ENCODE data around the gene TMEM176B.

Gene TMEM176B

DNA sequence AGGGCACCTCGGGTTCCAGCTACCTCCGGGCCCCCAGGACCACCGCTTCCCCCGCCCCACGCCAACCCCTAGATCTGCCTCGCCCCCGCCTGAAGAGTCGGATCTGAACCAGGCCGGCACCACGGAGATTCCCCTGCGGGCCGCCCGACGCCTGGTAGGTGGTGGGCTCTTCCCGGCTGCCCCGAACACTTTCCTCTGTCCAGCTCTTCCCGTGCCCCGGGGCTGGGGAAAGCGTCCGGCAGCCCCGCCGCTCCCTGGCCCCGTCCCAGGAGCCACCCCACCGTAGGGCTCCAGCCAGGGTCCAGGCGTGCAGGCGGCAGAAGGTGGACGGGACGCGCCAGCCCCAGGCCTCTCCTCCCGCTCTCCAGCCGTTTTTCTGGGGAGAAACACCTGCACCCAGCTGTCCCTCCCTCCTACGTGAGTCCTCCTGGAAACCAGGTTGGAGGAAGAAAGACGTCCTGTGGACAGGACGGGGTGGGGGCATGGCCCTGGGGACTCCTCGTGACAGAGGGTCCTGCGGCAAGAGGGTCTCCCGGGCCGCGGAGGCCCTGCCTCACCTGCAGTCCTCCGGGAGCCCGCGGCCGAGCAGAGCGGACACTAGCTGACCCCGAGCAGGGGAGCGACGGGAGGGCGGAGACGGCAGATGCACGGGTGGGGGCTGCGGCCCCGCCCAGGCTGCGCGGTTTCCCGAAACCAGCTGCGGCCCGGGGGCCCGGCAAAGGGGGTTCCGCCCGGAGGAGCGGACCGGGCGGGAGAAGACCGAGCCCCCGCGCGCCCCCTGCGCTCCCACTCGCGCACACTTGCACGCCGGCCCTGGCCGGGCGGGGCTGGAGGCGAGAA lies at the start of gene TMEM176B:
TMEM176B (minus strand) TSS at position 624 of the 840 bp plus-strand sequence. CDS start 3,795 bp downstream, outside the sequence.
- in situ Hi-C loops (cut with MboI; ENCODE audit: low sequenced_read_pairs), result no loop called here

DNA sequence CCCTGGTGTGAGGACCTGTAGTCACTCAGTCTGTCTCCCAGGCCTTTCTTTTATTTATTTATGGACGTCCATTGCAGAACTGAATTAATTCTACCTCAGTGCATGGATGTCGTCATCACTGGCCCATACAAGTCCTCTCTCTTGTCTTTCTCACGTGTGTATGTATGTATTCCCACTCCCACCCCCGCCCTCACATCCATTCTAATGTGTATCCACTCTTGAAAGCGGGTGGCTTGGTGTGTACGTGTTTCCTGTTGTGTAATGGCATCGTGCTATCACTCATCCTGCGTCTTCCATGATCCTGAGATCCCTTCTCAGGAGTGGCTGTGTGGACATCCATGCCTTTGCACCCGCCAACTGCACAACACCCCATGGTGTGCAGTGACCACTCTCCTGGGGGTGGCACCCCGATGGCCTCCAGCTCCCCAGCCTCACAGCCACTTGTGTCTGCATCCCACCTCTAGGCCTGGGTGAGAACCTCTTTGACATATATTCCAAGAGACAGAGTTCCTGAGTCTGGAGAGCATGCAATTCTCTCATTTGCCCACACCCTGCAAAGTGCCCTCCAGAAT lies 49.1 kb upstream of the TMEM176B start:
- in situ Hi-C loops (cut with MboI; ENCODE audit: low sequenced_read_pairs), result no loop called here

GRCh38 chr7:150848561-150849115 lies 48.5 kb upstream of the TMEM176B start:
- in situ Hi-C loops (cut with MboI; ENCODE audit: low sequenced_read_pairs), result no loop called here

DNA sequence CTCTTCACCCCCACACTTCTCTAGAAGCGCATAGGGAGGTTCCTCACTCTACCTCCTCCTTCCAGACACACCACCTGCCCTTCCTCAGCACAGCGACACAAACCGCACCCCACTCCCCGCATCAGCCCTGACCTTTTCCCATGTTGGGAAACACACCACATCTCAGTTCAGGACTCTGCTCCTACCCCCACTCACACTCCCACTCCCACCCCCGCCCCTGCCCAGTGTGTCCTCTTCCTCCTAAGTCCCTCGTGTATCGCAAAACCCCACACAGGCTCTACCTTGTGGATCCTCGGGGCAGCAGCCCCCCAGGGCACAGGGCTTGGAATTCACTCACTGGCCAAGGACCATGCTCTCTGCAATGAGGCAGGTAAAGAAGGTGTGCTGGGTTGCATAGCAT lies 47.9 kb upstream of the TMEM176B start:
- in situ Hi-C loops (cut with MboI; ENCODE audit: low sequenced_read_pairs), result no loop called here

DNA sequence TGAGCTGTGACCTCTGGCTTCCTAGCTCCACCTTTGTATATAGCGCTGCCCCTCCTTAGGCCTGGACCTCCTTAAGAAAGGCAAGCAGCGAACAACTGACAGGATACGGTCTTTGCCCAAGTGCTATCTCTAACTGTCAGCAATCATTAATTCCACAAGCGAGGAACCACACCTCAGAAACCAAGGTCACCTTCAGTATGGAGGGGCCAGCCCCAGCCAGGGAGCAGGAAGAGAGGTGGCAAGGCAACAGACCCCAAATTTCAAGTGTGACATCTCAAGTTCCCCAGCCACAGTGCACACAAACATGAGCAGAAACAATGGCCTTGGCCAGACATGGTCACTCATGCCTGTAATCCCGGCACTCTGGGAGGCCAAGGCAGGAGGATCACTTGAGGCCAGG lies 47.4 kb upstream of the TMEM176B start:
- in situ Hi-C loops (cut with MboI; ENCODE audit: low sequenced_read_pairs), result no loop called here

DNA sequence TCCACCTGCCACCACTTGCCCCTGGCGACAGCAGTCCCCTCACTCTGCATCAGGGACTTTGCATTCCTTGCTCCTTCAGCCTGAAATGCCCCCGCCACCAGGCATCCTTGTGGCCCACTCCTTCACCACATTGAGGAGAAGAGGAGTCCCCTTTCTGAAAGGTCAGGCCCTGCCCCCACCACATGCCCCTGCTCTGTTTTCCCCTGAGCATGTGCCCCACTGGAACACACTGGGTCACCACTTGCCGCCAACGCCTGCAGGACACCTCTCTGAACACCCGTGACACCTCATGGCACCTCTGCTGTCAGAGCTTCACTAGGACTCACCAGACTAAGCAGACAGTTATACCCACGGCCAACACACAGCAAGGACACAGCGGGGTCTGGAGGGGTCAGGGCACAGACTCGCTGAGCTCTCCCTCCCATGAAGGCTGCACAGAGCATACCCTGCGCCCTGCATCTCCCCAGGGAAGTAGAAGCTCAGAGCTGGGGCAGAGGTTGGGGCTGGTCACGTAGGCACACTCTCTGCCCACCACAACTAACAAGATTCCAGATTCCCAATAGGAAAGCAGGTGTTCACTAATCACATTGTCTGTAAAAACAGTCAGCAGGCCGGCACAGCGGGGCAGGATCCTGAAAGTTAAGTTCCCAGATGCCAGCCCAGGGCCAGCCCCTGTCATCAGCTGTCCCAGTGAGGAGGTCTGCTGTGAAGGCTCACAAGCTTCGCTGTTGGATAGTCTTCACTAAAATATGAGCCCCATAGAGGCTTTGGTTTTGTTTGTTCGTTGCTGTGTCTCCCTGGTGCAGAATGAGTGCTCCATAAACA lies 46.3 kb upstream of the TMEM176B start:
- in situ Hi-C loops (cut with MboI; ENCODE audit: low sequenced_read_pairs), result no loop called here

GRCh38 chr7:150845421-150845861 lies 45.3 kb upstream of the TMEM176B start:
- in situ Hi-C loops (cut with MboI; ENCODE audit: low sequenced_read_pairs), result no loop called here

DNA sequence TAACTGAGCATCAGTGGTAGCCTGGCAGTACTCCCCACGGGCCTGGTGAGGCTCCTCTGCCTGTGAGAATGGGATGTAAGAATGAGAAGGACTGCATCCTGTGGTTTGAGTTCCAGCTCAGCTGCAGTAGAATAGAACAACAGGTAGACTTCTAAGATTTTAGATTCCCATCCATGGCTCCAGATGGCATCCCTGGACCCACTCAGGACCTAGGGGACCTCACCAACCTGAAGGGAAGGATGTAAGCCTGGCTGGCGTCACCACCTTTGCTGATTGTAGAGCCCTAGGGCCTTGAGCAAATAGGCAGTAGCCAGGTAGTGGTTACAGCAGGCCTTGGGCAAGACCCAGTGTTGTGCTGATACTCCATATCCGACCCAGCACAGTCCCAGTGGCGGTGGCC lies 42.6 kb upstream of the TMEM176B start:
- in situ Hi-C loops (cut with MboI; ENCODE audit: low sequenced_read_pairs), result no loop called here

GRCh38 chr7:150842018-150842417 lies 41.9 kb upstream of the TMEM176B start:
- in situ Hi-C loops (cut with MboI; ENCODE audit: low sequenced_read_pairs), result no loop called here

GRCh38 chr7:150838965-150839650 lies 38.9 kb upstream of the TMEM176B start:
- in situ Hi-C loops (cut with MboI; ENCODE audit: low sequenced_read_pairs), result no loop called here

- in situ Hi-C loops (cut with MboI; ENCODE audit: low sequenced_read_pairs), result no loop called here
Measured at GRCh38 chr7:150835702-150836280, 35.6 kb upstream of the TMEM176B start.

GRCh38 chr7:150835019-150835418 lies 34.9 kb upstream of the TMEM176B start:
- in situ Hi-C loops (cut with MboI; ENCODE audit: low sequenced_read_pairs), result no loop called here

DNA sequence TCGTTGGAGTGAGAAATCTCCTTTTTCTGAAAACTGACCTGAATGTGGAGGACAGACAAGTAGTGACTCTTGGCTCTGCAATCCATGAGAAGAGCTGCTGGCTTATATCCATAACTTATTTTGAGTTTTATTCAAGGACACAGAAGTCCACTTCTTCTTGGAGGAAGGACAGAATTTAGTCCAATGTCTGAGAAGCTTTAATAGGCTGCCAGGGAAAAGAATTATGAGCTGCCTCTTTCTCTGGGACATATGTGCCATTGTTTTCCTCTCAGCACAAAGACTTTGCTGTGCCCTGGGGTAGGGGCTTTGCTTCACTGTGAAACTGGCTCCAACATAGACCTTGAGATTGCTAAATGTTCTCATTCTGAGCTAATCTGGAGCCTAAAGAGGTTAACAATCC lies 31.7 kb upstream of the TMEM176B start:
- in situ Hi-C loops (cut with MboI; ENCODE audit: low sequenced_read_pairs), result no loop called here

GRCh38 chr7:150830937-150831336 lies 30.8 kb upstream of the TMEM176B start:
- in situ Hi-C loops (cut with MboI; ENCODE audit: low sequenced_read_pairs), result no loop called here

GRCh38 chr7:150829426-150829825 lies 29.3 kb upstream of the TMEM176B start:
- in situ Hi-C loops (cut with MboI; ENCODE audit: low sequenced_read_pairs), result no loop called here

- in situ Hi-C loops (cut with MboI; ENCODE audit: low sequenced_read_pairs), result no loop called here
Measured at GRCh38 chr7:150828384-150828783, 28.2 kb upstream of the TMEM176B start.

GRCh38 chr7:150826061-150826849 lies 26.1 kb upstream of the TMEM176B start:
- in situ Hi-C loops (cut with MboI; ENCODE audit: low sequenced_read_pairs), result no loop called here

- in situ Hi-C loops (cut with MboI; ENCODE audit: low sequenced_read_pairs), result no loop called here
Measured at GRCh38 chr7:150824379-150825177, 24.4 kb upstream of the TMEM176B start.

All from HL-60/S4 (cell line).